ENCODE results near the gene HOXD9. TPM values are rescaled to one million over a fixed set of nuclear protein-coding genes. Genes with fewer than 3 reads are reported as not detected.
A peak's percentile ranks its signal among the peaks of the same experiment; 100 is the strongest.

Gene HOXD9
- total RNA-seq, 1 donor from 2014 or later, result not detected

GRCh38 chr2:176089843-176090395 lies 32.6 kb upstream of the HOXD9 start:
- Mint-ChIP-seq H3K4me1 (peaks cover 5% of the 10 kb centered on the region), H3K36me3 (ENCODE audit: low read depth) (peaks cover 3% of the 10 kb centered on the region), H3K27ac (no peak overlapping the region), H3K9me3 (peaks cover 11% of the 10 kb centered on the region), H3K27me3 (peaks cover 86% of the 10 kb centered on the region), H3K4me3 (no peak overlapping the region)
- intact Hi-C loops (cut with micrococcal nuclease), result no loop called here
- no peak for DNase-seq

- H3K9me3 Mint-ChIP-seq, result peaks cover 7% of the 10 kb centered on the region
- H3K4me1 Mint-ChIP-seq, result peaks cover 5% of the 10 kb centered on the region
- no peak overlapping the region for H3K4me3 Mint-ChIP-seq
- no peak overlapping the region for H3K27ac Mint-ChIP-seq
- peaks cover 3% of the 10 kb centered on the region for H3K36me3 Mint-ChIP-seq (ENCODE audit: low read depth)
- DNase-seq, result no peak
- H3K27me3 Mint-ChIP-seq, result peaks cover 86% of the 10 kb centered on the region
- intact Hi-C loops (cut with micrococcal nuclease), result no loop called here
Measured at GRCh38 chr2:176090862-176091261, 31.7 kb upstream of the HOXD9 start.

- Mint-ChIP-seq H3K27me3 (peaks cover 88% of the 10 kb centered on the region), H3K9me3 (peaks cover 7% of the 10 kb centered on the region), H3K36me3 (ENCODE audit: low read depth) (peaks cover 3% of the 10 kb centered on the region), H3K4me1 (peaks cover 7% of the 10 kb centered on the region), H3K4me3 (no peak overlapping the region), H3K27ac (peak overlapping the region; percentile 79)
- intact Hi-C loops (cut with micrococcal nuclease), result no loop called here
- DNase-seq, result no peak
Measured at GRCh38 chr2:176091329-176092258, 30.9 kb upstream of the HOXD9 start.

DNA sequence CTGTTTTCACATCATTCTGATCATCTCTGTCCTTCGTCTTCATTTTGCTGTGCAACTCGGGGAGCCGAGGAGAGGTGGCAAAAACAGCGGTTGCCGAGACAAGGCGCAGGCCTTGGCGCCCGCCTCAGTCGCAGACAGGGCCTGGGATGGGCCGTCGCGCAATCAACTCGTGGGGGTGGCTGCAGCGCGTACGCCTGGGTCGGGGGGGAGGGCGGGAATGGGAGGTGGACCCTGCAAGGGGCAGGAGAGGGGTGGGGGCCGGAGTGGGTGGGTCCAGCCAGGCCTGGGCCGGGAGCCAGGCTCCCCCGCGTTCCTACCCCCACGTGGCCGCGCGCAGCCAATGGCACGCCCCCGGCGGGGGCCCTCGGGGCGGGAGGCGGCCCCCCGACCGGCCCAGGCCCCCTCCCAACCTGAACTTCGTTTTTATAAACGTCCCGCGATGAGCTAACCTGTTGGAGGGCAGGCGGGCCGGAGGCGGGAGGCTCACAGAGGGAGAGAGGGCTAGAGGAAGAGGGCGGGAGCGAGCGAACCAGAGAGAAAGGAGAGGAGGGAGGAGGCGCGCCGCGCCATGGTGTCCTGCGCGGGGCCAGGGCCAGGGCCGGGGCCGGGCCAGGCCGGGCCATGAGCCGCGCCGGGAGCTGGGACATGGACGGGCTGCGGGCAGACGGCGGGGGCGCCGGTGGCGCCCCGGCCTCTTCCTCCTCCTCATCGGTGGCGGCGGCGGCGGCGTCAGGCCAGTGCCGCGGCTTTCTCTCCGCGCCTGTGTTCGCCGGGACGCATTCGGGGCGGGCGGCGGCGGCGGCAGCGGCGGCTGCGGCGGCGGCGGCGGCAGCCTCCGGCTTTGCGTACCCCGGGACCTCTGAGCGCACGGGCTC lies 30.0 kb upstream of the HOXD9 start, which contains the start of gene HOXD13:
Gene HOXD13, plus strand, starts transcription at position 452 of the 875 bp plus-strand sequence. Its CDS starts 170 bp downstream, at position 622.
- intact Hi-C loops (cut with micrococcal nuclease), result no loop called here

DNA sequence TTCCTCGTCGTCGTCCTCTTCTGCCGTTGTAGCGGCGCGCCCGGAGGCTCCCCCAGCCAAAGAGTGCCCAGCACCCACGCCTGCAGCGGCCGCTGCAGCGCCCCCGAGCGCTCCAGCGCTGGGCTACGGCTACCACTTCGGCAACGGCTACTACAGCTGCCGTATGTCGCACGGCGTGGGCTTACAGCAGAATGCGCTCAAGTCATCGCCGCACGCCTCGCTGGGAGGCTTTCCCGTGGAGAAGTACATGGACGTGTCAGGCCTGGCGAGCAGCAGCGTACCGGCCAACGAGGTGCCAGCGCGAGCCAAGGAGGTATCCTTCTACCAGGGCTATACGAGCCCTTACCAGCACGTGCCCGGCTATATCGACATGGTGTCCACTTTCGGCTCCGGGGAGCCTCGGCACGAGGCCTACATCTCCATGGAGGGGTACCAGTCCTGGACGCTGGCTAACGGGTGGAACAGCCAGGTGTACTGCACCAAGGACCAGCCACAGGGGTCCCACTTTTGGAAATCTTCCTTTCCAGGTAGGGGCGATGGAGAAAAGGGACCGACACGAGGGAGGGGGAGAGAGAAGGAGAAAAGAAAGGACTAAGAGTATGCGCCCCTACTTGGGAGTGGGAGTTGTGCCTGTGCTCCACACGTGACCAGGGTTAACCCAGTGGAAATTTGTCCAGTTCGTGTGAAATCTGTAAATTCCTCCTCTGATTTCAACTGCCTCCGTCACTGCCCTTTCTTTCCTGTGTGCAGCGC lies 29.2 kb upstream of the HOXD9 start:
- peaks cover 16% of the 10 kb centered on the region for H3K4me1 Mint-ChIP-seq
- intact Hi-C loops (cut with micrococcal nuclease), result no loop called here
- peaks cover 88% of the 10 kb centered on the region for H3K27me3 Mint-ChIP-seq
- peaks cover 4% of the 10 kb centered on the region for H3K9me3 Mint-ChIP-seq
- DNase-seq, result peak; percentile 58
- H3K27ac Mint-ChIP-seq, result peak overlapping the region; percentile 21
- peaks cover 3% of the 10 kb centered on the region for H3K36me3 Mint-ChIP-seq (ENCODE audit: low read depth)
- H3K4me3 Mint-ChIP-seq, result peak overlapping the region; percentile 1

More for the DNA sequence above, 30.0 kb upstream of the HOXD9 start, which contains the start of gene HOXD13:
- peak within 1 kb of the TSS; percentile 1 for H3K4me3 Mint-ChIP-seq
- peaks cover 14% of the 10 kb centered on the region for H3K4me1 Mint-ChIP-seq
- H3K27ac Mint-ChIP-seq, result peak within 1 kb of the TSS; percentile 79
- H3K27me3 Mint-ChIP-seq, result peaks cover 88% of the 10 kb centered on the region
- peaks cover 3% of the 10 kb centered on the region for H3K36me3 Mint-ChIP-seq (ENCODE audit: low read depth)
- peak; percentile 60 for DNase-seq
- H3K9me3 Mint-ChIP-seq, result peaks cover 4% of the 10 kb centered on the region

GRCh38 chr2:176093898-176094249 lies 28.6 kb upstream of the HOXD9 start:
- H3K9me3 Mint-ChIP-seq, result peaks cover 4% of the 10 kb centered on the region
- H3K27ac Mint-ChIP-seq, result peak overlapping the region; percentile 21
- peaks cover 3% of the 10 kb centered on the region for H3K36me3 Mint-ChIP-seq (ENCODE audit: low read depth)
- intact Hi-C loops (cut with micrococcal nuclease), result no loop called here
- peak; percentile 57 for DNase-seq
- H3K4me1 Mint-ChIP-seq, result peaks cover 14% of the 10 kb centered on the region
- H3K4me3 Mint-ChIP-seq, result peak overlapping the region; percentile 1
- peaks cover 87% of the 10 kb centered on the region for H3K27me3 Mint-ChIP-seq

DNA sequence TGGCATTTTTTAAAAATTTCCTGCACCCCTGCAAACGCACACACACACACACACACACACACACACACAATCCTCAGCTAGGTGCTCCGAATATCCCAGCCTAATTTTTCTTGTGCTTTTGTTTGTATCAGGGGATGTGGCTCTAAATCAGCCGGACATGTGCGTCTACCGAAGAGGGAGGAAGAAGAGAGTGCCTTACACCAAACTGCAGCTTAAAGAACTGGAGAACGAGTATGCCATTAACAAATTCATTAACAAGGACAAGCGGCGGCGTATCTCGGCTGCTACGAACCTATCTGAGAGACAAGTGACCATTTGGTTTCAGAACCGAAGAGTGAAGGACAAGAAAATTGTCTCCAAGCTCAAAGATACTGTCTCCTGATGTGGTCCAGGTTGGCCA lies 28.2 kb upstream of the HOXD9 start:
- DNase-seq, result no peak
- H3K27me3 Mint-ChIP-seq, result peaks cover 87% of the 10 kb centered on the region
- intact Hi-C loops (cut with micrococcal nuclease), result no loop called here
- H3K27ac Mint-ChIP-seq, result peak overlapping the region; percentile 18
- no peak overlapping the region for H3K4me3 Mint-ChIP-seq
- peaks cover 14% of the 10 kb centered on the region for H3K4me1 Mint-ChIP-seq
- H3K9me3 Mint-ChIP-seq, result peaks cover 4% of the 10 kb centered on the region
- H3K36me3 Mint-ChIP-seq (ENCODE audit: low read depth), result peaks cover 3% of the 10 kb centered on the region

- no peak for DNase-seq
- Mint-ChIP-seq H3K27ac (no peak overlapping the region), H3K27me3 (peaks cover 83% of the 10 kb centered on the region), H3K36me3 (ENCODE audit: low read depth) (peaks cover 3% of the 10 kb centered on the region), H3K4me1 (peaks cover 14% of the 10 kb centered on the region), H3K9me3 (peaks cover 4% of the 10 kb centered on the region), H3K4me3 (no peak overlapping the region)
- intact Hi-C loops (cut with micrococcal nuclease), result loop anchor here (5.0 kb wide), 1 partner anchor 728 kb away; no protein-coding TSS in a partner anchor
Measured at GRCh38 chr2:176095421-176095820, 27.1 kb upstream of the HOXD9 start.

- Mint-ChIP-seq H3K4me1 (peaks cover 14% of the 10 kb centered on the region), H3K27ac (no peak overlapping the region), H3K36me3 (ENCODE audit: low read depth) (peaks cover 3% of the 10 kb centered on the region), H3K27me3 (peaks cover 83% of the 10 kb centered on the region), H3K9me3 (peaks cover 4% of the 10 kb centered on the region), H3K4me3 (peak overlapping the region; percentile 81)
- no peak for DNase-seq
- intact Hi-C loops (cut with micrococcal nuclease), result loop anchor here (2.0 to 5.0 kb wide), 3 partner anchors 14 to 894 kb away; partner anchors contain the start of gene EVX2
Measured at GRCh38 chr2:176096243-176096985, 26.1 kb upstream of the HOXD9 start.

DNA sequence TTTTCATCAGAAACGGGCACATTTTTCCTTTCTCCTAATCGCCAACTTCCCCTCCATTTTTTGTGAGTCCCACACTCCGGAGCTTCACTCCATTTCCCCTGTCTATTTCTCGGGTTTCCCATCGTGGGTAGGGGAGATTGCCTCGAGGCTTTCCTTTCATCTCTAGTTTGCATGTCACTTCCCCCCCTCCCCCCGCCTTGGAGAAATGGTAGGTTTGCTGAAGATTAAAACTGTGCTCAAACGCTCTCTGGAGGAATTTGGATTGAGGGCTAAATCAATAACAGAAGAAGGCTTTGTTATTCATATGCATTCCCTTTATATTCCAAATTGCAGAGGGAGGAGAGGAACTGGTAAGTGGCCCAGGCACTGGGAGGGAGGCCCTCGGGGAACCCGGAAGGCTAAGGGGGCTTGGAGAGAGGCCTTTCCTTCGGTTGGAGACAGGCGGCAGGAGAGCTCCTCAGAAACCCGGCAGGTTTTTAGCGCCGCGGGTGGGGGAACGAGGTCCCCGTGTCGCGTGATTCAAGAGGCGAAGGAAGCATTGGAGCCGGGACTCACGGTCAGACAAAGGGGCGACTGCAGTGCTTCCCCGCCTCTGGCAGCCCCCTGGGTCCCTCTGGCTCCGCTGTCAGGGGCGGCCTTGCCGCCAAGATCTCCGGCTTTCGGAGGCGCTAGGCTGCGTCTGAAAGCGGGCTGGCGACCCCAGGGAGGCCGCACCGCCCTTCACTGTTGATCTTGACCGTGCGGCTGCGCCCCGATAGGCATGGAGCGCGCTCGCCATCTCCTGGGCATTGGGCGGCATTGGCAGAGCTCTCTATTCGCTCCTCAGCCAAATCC lies 25.3 kb upstream of the HOXD9 start:
- Mint-ChIP-seq H3K27ac (no peak overlapping the region), H3K36me3 (ENCODE audit: low read depth) (no peaks in the 10 kb centered on the region), H3K27me3 (peaks cover 83% of the 10 kb centered on the region), H3K4me1 (peaks cover 13% of the 10 kb centered on the region), H3K9me3 (no peaks in the 10 kb centered on the region), H3K4me3 (peak overlapping the region; percentile 81)
- intact Hi-C loops (cut with micrococcal nuclease), result loop anchor here (1.0 to 5.0 kb wide), 4 partner anchors 14 to 894 kb away; partner anchors contain the start of gene EVX2
- peak; percentile 85 for DNase-seq

- peaks cover 89% of the 10 kb centered on the region for H3K27me3 Mint-ChIP-seq
- peak overlapping the region; percentile 81 for H3K4me3 Mint-ChIP-seq
- H3K9me3 Mint-ChIP-seq, result no peaks in the 10 kb centered on the region
- H3K27ac Mint-ChIP-seq, result no peak overlapping the region
- intact Hi-C loops (cut with micrococcal nuclease), result loop anchor here (1.0 to 5.0 kb wide), 4 partner anchors 15 to 895 kb away; partner anchors contain the start of gene EVX2
- DNase-seq, result no peak
- H3K4me1 Mint-ChIP-seq, result peaks cover 13% of the 10 kb centered on the region
- no peaks in the 10 kb centered on the region for H3K36me3 Mint-ChIP-seq (ENCODE audit: low read depth)
Measured at GRCh38 chr2:176097820-176098365, 24.6 kb upstream of the HOXD9 start.
